Posterior vena cava (tissue), 2 donors: ENCODE results near the gene LRFN2. TPM values are rescaled to one million over a fixed set of nuclear protein-coding genes. Genes with fewer than 3 reads are reported as not detected.

Source experiments
- DNase-seq: peaks from one replicate; pipeline ENCODE4 v3.0.0-alpha.2; 2020; ENCODE audit warnings: low spot score
- intact Hi-C, 2 donors: fragments of 100-400 bp; cut with DNase I; formaldehyde crosslinking; loops; one replicate each; pipeline versions ENCODE4 v1.14.1 to v1.14.2; 2022 to 2023
- total RNA-seq, 2 donors: library from RNA; stranded (reverse); fragmentation: NEBNext Ultra II Directional; extraction: Animal tissue kit (Norgen Biotek cat#: 25700); gene quantifications; one replicate each; pipeline ENCODE4 v1.2.1, GENCODE V29; 2021
- donor health status: DM: yes; HTN: yes; CAD: no.
- donor health status: DM: yes; HTN: yes; CAD: no.

LRFN2 gene
- total RNA-seq, 2 donors from 2014 or later: not detected

- intact Hi-C loops: no loop called here
- no peak for DNase-seq
These were observed 165.1 kb downstream of the LRFN2 start for GRCh38 chr6:40422046-40422445.

- intact Hi-C loops: no loop called here
- DNase-seq: no peak
These were observed 167.0 kb downstream of the LRFN2 start for GRCh38 chr6:40419946-40420728.

- no peak for DNase-seq
- intact Hi-C loops: no loop called here
These were observed 167.8 kb downstream of the LRFN2 start for GRCh38 chr6:40419377-40419776.

- no peak for DNase-seq
- intact Hi-C loops: no loop called here
These were observed 170.1 kb downstream of the LRFN2 start for GRCh38 chr6:40417031-40417430.

GRCh38 chr6:40414617-40415016, 172.5 kb downstream of the LRFN2 start:
- intact Hi-C loops: no loop called here
- no peak for DNase-seq

GRCh38 chr6:40413239-40413638, 173.9 kb downstream of the LRFN2 start:
- intact Hi-C loops: no loop called here
- no peak for DNase-seq

- intact Hi-C loops: no loop called here
- no peak for DNase-seq
These were observed 175.3 kb downstream of the LRFN2 start for GRCh38 chr6:40411881-40412280.

- no peak for DNase-seq
- intact Hi-C loops: no loop called here
These were observed 176.3 kb downstream of the LRFN2 start for GRCh38 chr6:40410821-40411220.

GRCh38 chr6:40409716-40410397, 177.3 kb downstream of the LRFN2 start:
- intact Hi-C loops: no loop called here
- DNase-seq: no peak

GRCh38 chr6:40408786-40409542, 178.2 kb downstream of the LRFN2 start:
- intact Hi-C loops: no loop called here
- DNase-seq: no peak

GRCh38 chr6:40407239-40407638, 179.9 kb downstream of the LRFN2 start:
- intact Hi-C loops: no loop called here

GRCh38 chr6:40406175-40406574, 181.0 kb downstream of the LRFN2 start:
- DNase-seq: no peak
- intact Hi-C loops: no loop called here

More at GRCh38 chr6:40407239-40407638, 179.9 kb downstream of the LRFN2 start:
- DNase-seq: no peak

- no peak for DNase-seq
- intact Hi-C loops: no loop called here
These were observed 186.4 kb downstream of the LRFN2 start for GRCh38 chr6:40400738-40401137.

GRCh38 chr6:40399888-40400457, 187.2 kb downstream of the LRFN2 start:
- no peak for DNase-seq
- intact Hi-C loops: loop anchor here in 1 of 2 donors (10.0 kb wide), 1 partner anchor 1865 kb away; no protein-coding TSS in a partner anchor

- DNase-seq: no peak
- intact Hi-C loops: loop anchor here in 1 of 2 donors (10.0 kb wide), 1 partner anchor 1864 kb away; no protein-coding TSS in a partner anchor
These were observed 188.2 kb downstream of the LRFN2 start for GRCh38 chr6:40398810-40399477.

GRCh38 chr6:40398034-40398691, 189.0 kb downstream of the LRFN2 start:
- intact Hi-C loops: loop anchor here in 1 of 2 donors (10.0 kb wide), 1 partner anchor 1863 kb away; no protein-coding TSS in a partner anchor

GRCh38 chr6:40397287-40398033, 189.7 kb downstream of the LRFN2 start:
- DNase-seq: no peak
- intact Hi-C loops: loop anchor here in 1 of 2 donors (10.0 kb wide), 1 partner anchor 1863 kb away; no protein-coding TSS in a partner anchor

More at GRCh38 chr6:40398034-40398691, 189.0 kb downstream of the LRFN2 start:
- DNase-seq: no peak

- DNase-seq: no peak
- intact Hi-C loops: loop anchor here in 1 of 2 donors (10.0 kb wide), 1 partner anchor 1861 kb away; no protein-coding TSS in a partner anchor
These were observed 191.5 kb downstream of the LRFN2 start for GRCh38 chr6:40395698-40396076.
